HG03095 (cell line): ENCODE data around the gene FLNB.

Source experiments
- ATAC-seq: cut with Tn5 transposase; IDR thresholded peaks from one replicate; pipeline ENCODE4 v1.9.1; 2021; ENCODE audit warnings: moderate library complexity; ENCODE audit not compliant: unreplicated experiment

FLNB gene

GRCh38 chr3:58008141-58009025 lies at the start of gene FLNB:
Gene FLNB (plus strand): TSS chr3:58008422. CDS start chr3:58008565, 143 bp downstream.
- peak; percentile 61 for ATAC-seq

GRCh38 chr3:57958642-57959422 lies 49.4 kb upstream of the FLNB start:
- no peak for ATAC-seq

GRCh38 chr3:57959423-57960173 lies 48.6 kb upstream of the FLNB start:
- ATAC-seq = no peak

GRCh38 chr3:57960174-57960505 lies 48.1 kb upstream of the FLNB start:
- ATAC-seq = no peak

- no peak for ATAC-seq
These were observed 46.9 kb upstream of the FLNB start for GRCh38 chr3:57961177-57961827.

- no peak for ATAC-seq
These were observed 46.3 kb upstream of the FLNB start for GRCh38 chr3:57961828-57962447.

GRCh38 chr3:57962448-57962834 lies 45.8 kb upstream of the FLNB start:
- no peak for ATAC-seq

GRCh38 chr3:57963811-57964346 lies 44.3 kb upstream of the FLNB start:
- ATAC-seq = no peak

- ATAC-seq = no peak
These were observed 41.4 kb upstream of the FLNB start for GRCh38 chr3:57966829-57967228.

- ATAC-seq = no peak
These were observed 40.6 kb upstream of the FLNB start for GRCh38 chr3:57967590-57967989.

GRCh38 chr3:57968501-57968900 lies 39.7 kb upstream of the FLNB start:
- ATAC-seq = no peak

GRCh38 chr3:57971975-57972374 lies 36.2 kb upstream of the FLNB start:
- no peak for ATAC-seq

GRCh38 chr3:57972531-57973111 lies 35.6 kb upstream of the FLNB start:
- no peak for ATAC-seq

- no peak for ATAC-seq
These were observed 34.3 kb upstream of the FLNB start for GRCh38 chr3:57973715-57974477.

- no peak for ATAC-seq
These were observed 33.3 kb upstream of the FLNB start for GRCh38 chr3:57974796-57975388.

- no peak for ATAC-seq
These were observed 30.4 kb upstream of the FLNB start for GRCh38 chr3:57977818-57978235.

- no peak for ATAC-seq
These were observed 29.9 kb upstream of the FLNB start for GRCh38 chr3:57978316-57978715.

- ATAC-seq = no peak
These were observed 27.8 kb upstream of the FLNB start for GRCh38 chr3:57980416-57980815.
